Muscle of leg (tissue), 11 donors: ENCODE results near the gene MLEC. TPM values are rescaled to one million over a fixed set of nuclear protein-coding genes. Genes with fewer than 3 reads are reported as not detected.
"Not testable (repeated sequence)": the region's sequence is repeated elsewhere in the genome, so short reads cannot be mapped to it uniquely, and the experiment has no call there.

Source experiments
- DNase-seq: peaks from one replicate; pipeline ENCODE4 v3.0.0; 2013
- H3K27ac ChIP-seq: one replicate; pipeline ENCODE4 v1.5.1; 2013; ENCODE audit warnings: mild to moderate bottlenecking, low read length, control low read depth
- H3K27me3 ChIP-seq: one replicate; pipeline ENCODE4 v1.6.1; 2013; ENCODE audit warnings: low read length; ENCODE audit not compliant: control insufficient read depth, insufficient read depth
- H3K36me3 ChIP-seq: one replicate; pipeline ENCODE4 v1.6.1; 2013; ENCODE audit warnings: low read length; ENCODE audit not compliant: control insufficient read depth, insufficient read depth
- H3K4me1 ChIP-seq: one replicate; pipeline ENCODE4 v1.6.1; 2013; ENCODE audit warnings: low read length; ENCODE audit not compliant: control insufficient read depth, insufficient read depth
- H3K4me3 ChIP-seq: one replicate; pipeline ENCODE4 v1.5.1; 2013; ENCODE audit warnings: low read length, control low read depth
- H3K9me3 ChIP-seq: replicated peaks from 2 replicates; pipeline ENCODE4 v1.6.1; 2013; ENCODE audit warnings: low read depth, low read length; ENCODE audit not compliant: control insufficient read depth
- WGBS: methylation state at CpG from one replicate; pipeline ENCODE4 v1.1.5; 2013; ENCODE audit warnings: missing lambda C conversion rate; ENCODE audit not compliant: insufficient coverage; 5-methylcytosine and 5-hydroxymethylcytosine counted together
- polyA plus RNA-seq, 8 donors: library from polyadenylated mRNA; unstranded; fragments of 120-200 nt; gene quantifications; one replicate each; pipeline versions ENCODE4 v1.2.1 to v1.2.3, GENCODE V29; 2013; ENCODE audit warnings: inconsistent platforms in 1 of 8, low replicate concordance in 1 of 8; ENCODE audit not compliant: insufficient read length in 8 of 8, insufficient read depth in 1 of 8
- total RNA-seq: library from RNA; stranded (reverse); fragments of 120-200 nt; gene quantifications from one replicate; pipeline ENCODE4 v1.2.4, GENCODE V29; 2013

Gene MLEC
- total and polyA plus RNA-seq, 9 donors, result 60.5 to 98.4 (median 78.2) TPM

GRCh38 chr12:120661432-120661831 lies 25.5 kb upstream of the MLEC start:
- no peaks in the 10 kb centered on the region for H3K4me1 ChIP-seq
- H3K4me3 ChIP-seq, result no peak overlapping the region
- H3K27ac ChIP-seq, result no peak overlapping the region
- no peaks in the 10 kb centered on the region for H3K27me3 ChIP-seq
- H3K36me3 ChIP-seq, result no peaks in the 10 kb centered on the region
- H3K9me3 ChIP-seq, result no peaks in the 10 kb centered on the region
- 40% methylated on average over 2 of the region's 2 CpGs for WGBS
- no peak for DNase-seq

DNA sequence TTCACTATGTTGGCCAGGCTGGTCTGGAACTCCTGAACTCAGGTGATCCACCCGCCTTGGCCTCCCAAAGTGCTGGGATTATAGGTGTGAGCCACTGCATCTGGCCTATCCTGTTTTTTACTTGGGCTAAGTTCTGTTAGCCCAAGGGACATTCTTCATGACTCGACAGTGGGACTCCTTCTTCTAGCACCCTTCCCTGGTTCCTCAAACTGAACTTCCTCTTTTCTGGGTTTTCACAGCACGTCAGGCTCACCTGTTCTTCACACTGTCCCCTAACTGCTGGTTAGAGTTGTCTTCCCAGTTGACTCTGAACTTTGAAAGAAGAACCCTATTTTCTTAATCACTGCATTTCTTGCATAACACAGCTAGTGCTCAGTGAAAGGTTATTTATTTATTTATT lies 24.1 kb upstream of the MLEC start:
- H3K4me3 ChIP-seq, result no peak overlapping the region
- no peaks in the 10 kb centered on the region for H3K9me3 ChIP-seq
- no peak for DNase-seq
- no peaks in the 10 kb centered on the region for H3K4me1 ChIP-seq
- no peaks in the 10 kb centered on the region for H3K36me3 ChIP-seq
- no peaks in the 10 kb centered on the region for H3K27me3 ChIP-seq
- 90% methylated on average over 1 of the region's 3 CpGs for WGBS
- no peak overlapping the region for H3K27ac ChIP-seq

DNA sequence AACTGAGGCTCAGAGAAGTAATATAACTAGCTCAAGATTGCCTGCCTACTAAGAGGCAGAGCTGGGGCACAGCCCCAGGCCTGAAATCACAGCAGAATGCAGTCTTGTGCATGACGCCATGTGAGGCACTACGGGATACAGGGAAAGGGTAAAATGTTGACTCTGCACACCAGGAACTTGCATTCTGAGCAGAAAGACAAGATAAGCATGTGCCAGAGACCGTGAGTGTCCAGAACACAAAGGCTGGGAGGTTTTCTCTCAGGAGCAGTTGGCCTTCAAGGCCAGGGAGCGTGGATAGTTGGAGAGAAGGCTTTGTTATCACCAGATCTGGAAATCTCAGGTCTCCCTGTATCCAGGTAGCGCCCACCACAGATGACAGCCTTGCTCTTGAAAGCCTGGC lies 23.2 kb upstream of the MLEC start:
- no peak overlapping the region for H3K27ac ChIP-seq
- H3K9me3 ChIP-seq, result no peaks in the 10 kb centered on the region
- no peaks in the 10 kb centered on the region for H3K36me3 ChIP-seq
- no peaks in the 10 kb centered on the region for H3K27me3 ChIP-seq
- DNase-seq, result no peak
- 80% methylated on average over 4 of the region's 5 CpGs for whole genome bisulfite sequencing
- H3K4me1 ChIP-seq, result no peaks in the 10 kb centered on the region
- no peak overlapping the region for H3K4me3 ChIP-seq

DNA sequence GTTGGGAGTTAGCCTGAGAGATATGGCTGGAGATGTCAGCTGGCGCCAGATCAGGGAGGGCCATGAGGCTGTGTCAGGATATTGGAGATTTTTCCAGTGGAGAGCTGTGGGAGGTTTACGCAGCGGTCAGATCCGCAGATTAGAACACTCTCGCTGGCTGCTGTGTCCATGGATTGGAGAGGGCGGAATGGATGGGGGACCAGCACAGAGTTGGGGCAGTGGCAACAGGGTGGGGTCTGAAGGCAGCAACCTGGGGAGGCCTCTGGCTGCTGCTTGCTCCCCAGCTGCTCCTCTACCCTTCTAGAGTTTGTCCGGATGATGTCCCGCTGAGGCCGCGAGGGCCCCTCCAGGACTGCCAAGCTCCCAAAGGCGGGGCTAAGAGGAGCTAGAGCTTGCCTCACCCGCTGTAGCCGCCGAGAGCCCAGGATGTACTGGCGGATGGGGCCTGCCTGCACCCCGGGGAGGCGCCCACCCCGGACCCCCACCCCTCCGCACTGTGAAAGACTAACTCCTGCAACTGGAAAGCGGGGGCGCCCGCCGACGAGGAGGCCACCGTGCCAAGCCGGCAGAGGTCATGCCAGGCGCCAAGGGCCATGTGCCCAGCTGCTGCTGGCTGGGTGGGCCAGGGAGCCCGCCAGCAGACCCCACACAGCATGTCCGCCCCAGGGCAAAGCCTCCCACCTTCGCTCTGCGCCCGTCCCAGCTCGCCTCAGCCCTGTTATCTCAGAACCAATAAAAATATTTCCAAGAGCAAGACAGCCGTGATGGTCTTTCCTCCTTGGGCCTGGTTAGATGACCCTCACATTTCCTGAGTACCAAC lies 20.2 kb upstream of the MLEC start:
- DNase-seq, result peak; percentile 86
- Histone ChIP-seq H3K4me1 (peaks cover 6% of the 10 kb centered on the region), H3K4me3 (no peak overlapping the region), H3K9me3 (no peaks in the 10 kb centered on the region), H3K27me3 (no peaks in the 10 kb centered on the region), H3K27ac (no peak overlapping the region), H3K36me3 (no peaks in the 10 kb centered on the region)
- WGBS, result 72% methylated on average over 26 of the region's 34 CpGs

DNA sequence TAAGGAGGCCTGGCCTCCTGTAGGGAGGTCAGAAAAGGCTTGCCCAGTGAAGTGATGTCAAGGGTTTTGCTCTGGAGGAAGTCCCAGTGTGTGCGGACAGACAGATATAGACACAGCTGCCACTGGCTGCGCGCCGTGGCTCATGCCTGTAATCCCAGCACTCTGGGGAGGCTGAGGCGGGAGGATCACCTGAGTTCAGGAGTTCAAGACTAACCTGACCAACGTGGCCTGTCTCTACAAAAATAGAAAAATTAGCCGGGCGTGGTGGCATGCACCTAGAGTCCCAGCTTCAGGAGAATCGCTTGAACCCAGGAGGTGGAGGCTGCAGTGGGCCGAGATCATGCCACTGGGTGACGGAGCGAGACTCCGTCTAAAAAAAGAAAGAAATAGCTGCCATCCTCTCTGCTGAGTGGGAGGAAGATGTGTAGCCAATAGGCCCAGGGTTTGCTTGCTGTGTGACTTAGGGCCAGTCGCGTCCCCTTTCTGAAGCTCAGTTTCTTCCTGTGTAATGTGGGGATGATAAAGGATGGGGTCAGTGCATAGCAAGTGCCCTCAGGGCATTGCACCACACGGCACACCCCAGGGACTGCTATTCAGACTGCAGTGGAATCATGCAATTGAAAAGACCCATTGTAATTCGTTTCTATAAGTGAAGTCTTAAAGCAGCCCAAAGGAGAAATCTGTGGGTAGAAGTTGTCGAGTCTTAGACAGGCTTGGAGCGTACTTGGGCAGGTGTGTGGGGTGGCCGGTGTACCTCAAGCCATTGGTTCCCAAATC lies 18.7 kb upstream of the MLEC start:
- no peaks in the 10 kb centered on the region for H3K27me3 ChIP-seq
- no peaks in the 10 kb centered on the region for H3K9me3 ChIP-seq
- H3K27ac ChIP-seq, result no peak overlapping the region
- no peak overlapping the region for H3K4me3 ChIP-seq
- no peak for DNase-seq
- 75% methylated on average over 18 of the region's 20 CpGs for WGBS
- no peaks in the 10 kb centered on the region for H3K36me3 ChIP-seq
- H3K4me1 ChIP-seq, result peaks cover 6% of the 10 kb centered on the region

DNA sequence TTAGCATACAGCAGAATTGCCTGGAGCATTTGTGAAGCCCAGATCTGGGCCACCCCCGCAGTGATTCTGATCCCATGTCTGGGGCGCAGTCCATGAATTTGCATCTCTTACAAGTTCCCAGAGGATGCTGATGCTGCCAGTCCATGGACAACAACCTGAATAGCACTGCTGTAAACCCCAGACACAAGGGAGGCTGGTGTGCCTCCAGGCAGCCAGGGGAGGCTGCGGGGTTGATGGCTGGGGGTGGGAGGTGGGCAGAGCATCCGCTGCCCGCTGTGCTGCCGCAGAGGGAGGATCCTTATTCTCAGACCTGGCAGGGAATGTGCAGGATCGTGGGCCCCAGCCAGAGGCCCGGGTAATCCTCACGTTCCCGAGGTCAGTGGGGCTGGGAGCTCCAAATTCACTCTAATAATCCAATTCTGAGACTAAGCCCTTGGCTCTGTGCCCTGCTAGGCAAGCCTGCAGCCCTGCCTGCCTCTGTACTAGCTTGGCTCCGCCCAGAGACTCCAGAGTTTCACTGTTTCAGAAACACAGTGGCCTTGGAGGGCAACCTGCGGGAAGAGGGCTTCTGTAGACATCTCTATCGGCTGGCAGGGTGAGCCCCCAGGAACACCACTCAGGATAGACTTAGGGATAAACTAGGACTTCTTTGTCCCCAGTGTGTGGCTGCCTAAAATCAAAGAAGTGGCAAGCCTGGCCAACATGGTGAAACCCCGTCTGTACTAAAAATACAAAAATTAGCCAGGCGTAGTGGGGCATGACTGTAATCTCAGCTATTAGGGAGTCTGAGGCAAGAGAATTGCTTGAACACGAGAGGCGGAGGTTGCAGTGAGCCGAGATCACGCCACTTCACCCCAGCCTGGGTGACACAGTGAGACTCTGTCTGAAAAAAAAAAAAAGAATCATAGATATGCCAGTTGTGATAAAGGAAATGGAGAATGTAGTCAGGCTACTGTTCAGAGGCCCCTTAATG lies 17.8 kb upstream of the MLEC start:
- H3K4me1 ChIP-seq, result peaks cover 6% of the 10 kb centered on the region
- WGBS, result 30% methylated on average over 16 of the region's 19 CpGs
- DNase-seq, result peak; percentile 61
- no peak overlapping the region for H3K27ac ChIP-seq
- H3K9me3 ChIP-seq, result no peaks in the 10 kb centered on the region
- no peaks in the 10 kb centered on the region for H3K27me3 ChIP-seq
- H3K4me3 ChIP-seq, result no peak overlapping the region
- H3K36me3 ChIP-seq, result no peaks in the 10 kb centered on the region

- DNase-seq, H3K27ac ChIP-seq, H3K36me3 ChIP-seq, H3K4me3 ChIP-seq, H3K4me1 ChIP-seq, H3K27me3 ChIP-seq, H3K9me3 ChIP-seq: not testable (repeated sequence)
- 96% methylated on average over 5 of the region's 6 CpGs for WGBS
These were observed 16.7 kb upstream of the MLEC start for GRCh38 chr12:120670237-120670636.

DNA sequence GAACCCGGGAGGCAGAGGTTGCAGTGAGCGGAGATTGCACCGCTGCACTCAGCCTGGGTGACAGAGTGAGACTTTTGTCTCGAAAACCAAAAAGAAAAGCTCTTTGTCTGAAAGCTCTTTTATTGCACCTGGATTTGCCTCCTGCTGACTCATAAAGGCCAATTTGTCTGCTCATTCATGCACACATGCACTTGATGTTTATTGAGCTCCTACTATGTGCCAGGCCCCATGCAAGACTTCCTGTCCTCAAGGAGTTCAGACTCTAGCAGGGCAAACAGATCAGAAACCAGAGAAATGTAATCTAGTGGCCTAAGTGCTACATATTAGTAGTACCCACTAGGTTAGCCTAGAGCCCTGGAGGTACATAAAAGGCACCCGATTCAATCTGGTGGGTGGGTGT lies 16.3 kb upstream of the MLEC start:
- WGBS, result 93% methylated on average over 3 of the region's 5 CpGs

DNA sequence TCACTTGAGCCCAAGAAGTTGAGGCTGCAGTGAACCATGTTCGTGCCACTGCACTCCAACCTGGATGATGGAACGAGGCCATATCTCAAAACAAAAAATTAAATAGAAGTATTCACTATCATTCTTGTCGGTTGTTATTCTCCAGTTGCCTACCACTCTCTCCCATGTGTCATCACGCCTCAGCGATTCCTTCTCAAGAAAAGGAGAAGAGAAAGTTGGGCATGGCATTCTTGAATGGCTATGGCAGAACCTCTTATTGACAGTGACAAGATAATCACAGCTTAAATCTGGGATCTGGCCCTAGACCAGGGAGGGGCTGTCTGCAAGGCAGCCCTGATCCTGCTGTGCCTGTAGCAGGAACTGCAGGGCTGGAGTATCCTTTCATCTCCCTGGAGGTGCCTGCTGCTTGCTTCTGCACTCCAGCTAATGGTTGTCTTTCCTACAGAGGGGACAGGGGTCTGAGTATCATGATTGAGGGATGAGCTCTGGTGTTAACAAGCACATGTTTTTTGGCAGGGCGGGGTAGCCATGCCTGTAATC lies 12.8 kb upstream of the MLEC start:
- Histone ChIP-seq H3K27me3 (no peaks in the 10 kb centered on the region), H3K36me3 (no peaks in the 10 kb centered on the region), H3K4me3 (no peak overlapping the region), H3K9me3 (no peaks in the 10 kb centered on the region), H3K27ac (no peak overlapping the region), H3K4me1 (peaks cover 3% of the 10 kb centered on the region)
- no peak for DNase-seq
- WGBS, result 73% methylated on average over 3 of the region's 6 CpGs

More for the DNA sequence above, 16.3 kb upstream of the MLEC start:
- H3K9me3 ChIP-seq, result no peaks in the 10 kb centered on the region
- no peak overlapping the region for H3K27ac ChIP-seq
- H3K4me1 ChIP-seq, result peaks cover 6% of the 10 kb centered on the region
- no peaks in the 10 kb centered on the region for H3K27me3 ChIP-seq
- no peak overlapping the region for H3K4me3 ChIP-seq
- DNase-seq, result no peak
- H3K36me3 ChIP-seq, result no peaks in the 10 kb centered on the region
